ENCODE data around the gene UFL1.
"Not testable (repeated sequence)": the region's sequence is repeated elsewhere in the genome, so short reads cannot be mapped to it uniquely, and the experiment has no call there.

DNA sequence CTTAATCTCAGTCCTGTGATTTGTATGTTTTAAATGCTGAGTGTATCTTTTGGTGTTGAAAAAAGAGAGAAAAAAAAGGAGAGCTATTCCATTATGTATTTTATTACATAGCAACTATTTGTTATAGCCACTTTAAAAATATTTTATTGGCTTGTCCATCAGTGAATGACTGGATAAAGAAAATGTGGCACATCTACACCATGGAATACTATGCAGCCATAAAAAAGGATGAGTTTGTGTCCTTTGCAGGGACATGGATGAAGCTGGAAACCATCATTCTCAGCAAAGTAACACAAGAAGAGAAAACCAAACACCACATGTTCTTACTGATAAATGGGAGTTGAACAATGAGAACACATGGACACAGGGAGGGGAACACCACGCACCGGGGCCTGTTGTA is 38.1 kb downstream of the UFL1 start:
- TF ChIP-seq, protein P1, sequence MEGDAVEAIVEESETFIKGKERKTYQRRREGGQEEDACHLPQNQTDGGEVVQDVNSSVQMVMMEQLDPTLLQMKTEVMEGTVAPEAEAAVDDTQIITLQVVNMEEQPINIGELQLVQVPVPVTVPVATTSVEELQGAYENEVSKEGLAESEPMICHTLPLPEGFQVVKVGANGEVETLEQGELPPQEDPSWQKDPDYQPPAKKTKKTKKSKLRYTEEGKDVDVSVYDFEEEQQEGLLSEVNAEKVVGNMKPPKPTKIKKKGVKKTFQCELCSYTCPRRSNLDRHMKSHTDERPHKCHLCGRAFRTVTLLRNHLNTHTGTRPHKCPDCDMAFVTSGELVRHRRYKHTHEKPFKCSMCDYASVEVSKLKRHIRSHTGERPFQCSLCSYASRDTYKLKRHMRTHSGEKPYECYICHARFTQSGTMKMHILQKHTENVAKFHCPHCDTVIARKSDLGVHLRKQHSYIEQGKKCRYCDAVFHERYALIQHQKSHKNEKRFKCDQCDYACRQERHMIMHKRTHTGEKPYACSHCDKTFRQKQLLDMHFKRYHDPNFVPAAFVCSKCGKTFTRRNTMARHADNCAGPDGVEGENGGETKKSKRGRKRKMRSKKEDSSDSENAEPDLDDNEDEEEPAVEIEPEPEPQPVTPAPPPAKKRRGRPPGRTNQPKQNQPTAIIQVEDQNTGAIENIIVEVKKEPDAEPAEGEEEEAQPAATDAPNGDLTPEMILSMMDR (IDR thresholded peaks at IDR 0.05; ENCODE audit: low read length): not testable (repeated sequence)
- not testable (repeated sequence) for TF ChIP-seq EZH2 (IDR thresholded peaks at IDR 0.05; ENCODE audit: borderline replicate concordance, low read length)

Data from OCI-LY1 (cell line).